ENCODE data around the gene LDLRAD4.
"Not testable (repeated sequence)": the region's sequence is repeated elsewhere in the genome, so short reads cannot be mapped to it uniquely, and the experiment has no call there.

LDLRAD4 gene

DNA sequence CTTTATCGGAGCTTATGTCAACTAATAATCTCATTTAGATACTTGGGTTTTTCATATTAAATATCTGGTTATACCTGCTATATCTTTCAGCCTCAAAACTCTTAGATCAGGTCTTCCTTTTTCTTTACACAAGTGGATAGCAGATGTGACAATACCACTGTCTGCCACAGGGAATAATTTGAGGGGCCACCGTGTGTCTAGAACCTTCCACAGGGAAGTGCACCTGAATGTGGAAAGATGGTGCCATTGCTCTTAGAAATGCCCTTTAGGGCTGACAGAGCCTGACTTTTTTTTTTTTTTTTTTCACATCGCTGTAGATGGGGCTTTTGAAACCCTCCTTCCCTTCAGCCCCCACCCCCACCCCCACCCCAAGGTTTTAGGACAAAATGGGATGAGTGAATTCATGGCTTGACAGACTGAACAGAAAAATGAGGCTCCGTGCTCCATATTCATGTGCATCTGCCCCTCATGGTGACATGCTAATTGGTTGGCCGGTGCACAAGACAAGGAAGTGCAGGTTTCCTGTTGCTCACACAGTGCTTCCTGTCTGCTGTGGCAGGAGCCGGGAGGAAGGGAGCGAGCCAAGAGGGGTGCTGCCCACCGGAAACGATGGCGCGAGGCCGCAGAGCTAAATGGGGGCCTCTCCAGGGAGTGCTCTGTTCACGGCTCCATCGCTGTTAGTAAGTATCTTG lies 246.0 kb downstream of the LDLRAD4 start:
- peak; percentile 73 for DNase-seq (ENCODE audit: low spot score)

DNA sequence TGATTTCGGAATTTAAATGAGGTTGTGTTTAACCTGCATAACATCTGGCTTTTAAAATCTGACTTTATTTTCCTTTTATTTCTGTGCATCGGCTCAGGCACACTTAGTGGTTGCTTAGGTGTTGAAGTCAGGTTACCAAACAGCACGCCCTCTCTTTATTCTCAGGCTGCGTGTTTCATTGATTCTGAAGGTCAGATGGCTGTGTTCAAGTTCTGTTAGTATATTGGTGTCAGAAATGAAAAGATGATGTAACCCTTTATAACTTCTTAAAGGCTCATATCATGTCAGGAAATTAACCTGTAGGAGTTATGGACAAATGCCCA lies 246.5 kb downstream of the LDLRAD4 start:
- DNase-seq (ENCODE audit: low spot score): no peak

DNA sequence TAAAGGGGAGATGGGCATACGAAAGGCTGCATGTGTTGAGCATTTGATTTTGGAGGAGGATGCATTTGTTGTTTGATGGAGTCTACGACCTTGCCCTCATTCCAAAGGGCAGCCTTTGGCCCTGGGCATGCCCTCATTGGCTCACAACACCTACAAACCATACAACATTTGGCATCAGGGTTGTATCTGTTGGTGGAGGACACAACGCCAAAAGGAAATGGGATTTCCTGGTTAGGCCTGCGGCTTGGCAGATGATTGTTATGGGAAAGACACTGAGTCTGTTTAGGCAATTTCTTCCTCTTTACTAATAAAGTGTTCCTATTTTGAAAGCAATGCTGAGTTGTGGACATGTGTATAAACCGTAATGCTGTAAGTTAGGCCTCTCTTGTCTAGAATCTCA lies 246.9 kb downstream of the LDLRAD4 start:
- DNase-seq (ENCODE audit: low spot score): no peak

DNA sequence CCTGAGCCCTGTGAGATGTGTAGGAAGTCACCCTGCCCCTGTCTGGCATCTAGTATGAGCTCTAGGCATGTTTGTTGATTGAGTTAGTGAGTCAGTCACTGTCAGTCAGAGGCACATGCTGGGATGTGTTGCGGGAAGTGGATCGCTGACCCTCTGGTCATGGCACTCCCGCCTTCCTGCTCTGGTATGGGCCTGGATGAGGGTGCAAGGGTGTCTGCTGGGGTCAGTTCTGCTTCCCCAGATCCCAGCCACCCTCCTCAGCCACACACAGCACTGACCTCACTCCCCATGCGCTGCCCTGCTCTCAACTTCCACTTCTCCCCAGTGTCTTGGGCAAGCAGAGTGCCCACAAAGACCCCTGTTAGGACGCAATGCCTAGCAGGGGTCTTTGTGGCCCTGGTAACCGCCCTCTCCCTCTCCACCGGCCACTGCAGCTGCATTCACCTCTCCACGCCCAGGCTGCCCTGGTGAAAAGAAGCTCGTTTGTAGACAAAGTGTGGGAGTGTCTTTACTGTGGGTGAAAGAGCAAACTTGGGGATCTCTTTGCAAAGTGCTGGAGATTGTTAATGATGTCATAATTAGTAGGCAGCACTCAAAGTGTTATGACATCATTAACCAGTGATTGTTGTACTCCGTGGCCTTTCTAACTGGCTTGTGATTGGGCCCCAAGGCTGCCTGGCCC lies 252.1 kb downstream of the LDLRAD4 start:
- no peak for DNase-seq (ENCODE audit: low spot score)

DNA sequence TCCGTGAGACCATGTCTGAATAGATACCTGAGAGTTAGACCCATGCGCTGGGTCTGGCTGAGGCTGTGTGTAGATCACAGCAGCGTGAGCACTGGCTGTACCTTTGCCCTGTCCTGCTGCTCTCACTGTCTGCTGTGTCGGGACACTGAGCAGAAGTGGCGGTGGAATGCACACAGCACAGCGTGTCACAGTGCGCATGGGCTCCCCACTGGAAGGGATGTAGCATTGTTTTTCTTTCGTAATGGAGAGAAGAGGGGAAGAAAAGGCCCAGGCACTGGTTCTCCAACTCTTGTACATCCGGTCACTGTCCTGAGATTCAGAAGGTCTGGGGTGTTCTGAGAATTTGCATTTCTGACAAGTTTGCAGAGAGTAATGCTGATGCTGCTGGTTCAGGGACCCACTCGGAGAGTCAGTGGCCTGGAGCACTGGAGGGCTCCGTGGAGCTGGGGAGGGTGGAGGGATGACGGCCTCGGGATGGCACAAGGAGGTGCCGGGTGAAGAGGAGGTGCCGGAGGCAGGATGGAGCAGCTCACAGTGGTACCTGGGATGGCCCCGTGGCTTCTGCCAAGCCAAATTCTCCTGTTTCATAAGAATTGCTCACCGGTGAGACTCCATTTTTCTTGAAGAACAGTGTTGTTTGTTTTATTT lies 252.8 kb downstream of the LDLRAD4 start:
- no peak for DNase-seq (ENCODE audit: low spot score)

DNA sequence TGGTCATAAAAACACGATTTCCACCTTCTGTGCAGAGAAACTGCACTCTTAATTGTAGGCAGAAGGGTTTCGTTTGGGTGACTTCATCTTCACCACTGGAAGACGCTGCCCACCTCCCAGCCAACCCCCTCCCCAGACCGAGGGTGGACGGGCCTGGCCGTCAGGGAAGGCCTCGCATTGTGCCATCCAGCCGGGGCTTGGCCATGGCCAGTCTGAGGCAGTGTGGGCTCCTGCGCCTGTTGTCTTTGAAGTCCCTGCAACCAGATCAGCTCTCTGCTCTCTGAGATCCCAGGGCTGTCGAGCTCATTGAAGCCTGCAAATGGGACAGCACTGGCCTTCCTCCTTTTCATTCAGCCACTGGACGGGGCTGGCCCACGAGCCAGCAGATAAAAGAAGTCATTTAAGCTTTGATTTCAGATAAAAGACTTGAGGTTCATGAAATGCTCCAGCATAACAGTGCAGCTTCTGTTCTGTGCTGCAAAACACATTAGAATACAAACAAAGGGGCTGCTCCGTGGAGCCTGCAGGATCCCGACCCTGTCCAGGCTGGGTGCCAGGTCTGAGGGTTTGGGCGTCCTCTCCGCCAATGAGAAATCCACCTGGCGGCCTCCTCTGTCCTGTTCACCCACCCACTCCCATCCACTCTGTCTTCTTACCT lies 253.5 kb downstream of the LDLRAD4 start:
- no peak for DNase-seq (ENCODE audit: low spot score)

DNA sequence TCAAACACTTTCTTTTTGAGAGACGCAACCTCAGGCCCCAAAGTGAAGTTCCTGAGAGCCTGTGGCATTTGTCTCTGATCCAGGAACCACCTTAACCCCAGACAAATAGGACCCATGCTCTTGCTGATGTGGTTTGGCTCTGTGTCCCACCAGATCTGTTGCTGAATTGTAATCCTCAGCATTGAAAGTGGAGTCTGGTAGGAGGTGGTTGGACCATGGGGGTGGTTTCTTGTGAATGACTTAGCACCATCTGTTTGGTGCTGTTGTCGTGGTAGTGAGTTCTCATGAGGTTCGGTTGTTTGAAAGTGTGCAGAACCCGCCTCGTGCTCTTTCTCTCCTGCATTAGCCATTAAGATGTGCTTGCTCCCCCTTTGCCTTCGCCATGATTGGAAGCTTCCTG lies 255.2 kb downstream of the LDLRAD4 start:
- DNase-seq (ENCODE audit: low spot score): no peak

DNA sequence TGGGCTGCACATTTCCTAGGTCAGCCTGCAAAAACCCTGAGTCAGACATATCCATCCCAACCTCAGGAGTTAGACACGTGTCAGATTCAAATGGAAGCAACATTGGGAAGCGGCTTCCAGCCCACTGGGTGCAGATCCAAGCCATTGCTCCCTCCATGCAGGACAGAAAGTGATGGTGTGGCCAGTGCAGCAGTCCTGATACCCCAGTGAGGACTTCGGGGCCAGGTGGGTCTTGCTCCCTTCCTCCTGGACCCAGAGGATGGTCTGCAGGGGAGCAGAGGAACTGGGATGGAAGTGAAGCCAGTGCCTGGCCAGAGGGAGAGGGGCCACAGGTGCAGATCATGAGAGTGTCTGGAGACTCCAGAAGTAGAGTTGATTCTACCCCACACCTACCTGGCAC lies 255.8 kb downstream of the LDLRAD4 start:
- no peak for DNase-seq (ENCODE audit: low spot score)

DNA sequence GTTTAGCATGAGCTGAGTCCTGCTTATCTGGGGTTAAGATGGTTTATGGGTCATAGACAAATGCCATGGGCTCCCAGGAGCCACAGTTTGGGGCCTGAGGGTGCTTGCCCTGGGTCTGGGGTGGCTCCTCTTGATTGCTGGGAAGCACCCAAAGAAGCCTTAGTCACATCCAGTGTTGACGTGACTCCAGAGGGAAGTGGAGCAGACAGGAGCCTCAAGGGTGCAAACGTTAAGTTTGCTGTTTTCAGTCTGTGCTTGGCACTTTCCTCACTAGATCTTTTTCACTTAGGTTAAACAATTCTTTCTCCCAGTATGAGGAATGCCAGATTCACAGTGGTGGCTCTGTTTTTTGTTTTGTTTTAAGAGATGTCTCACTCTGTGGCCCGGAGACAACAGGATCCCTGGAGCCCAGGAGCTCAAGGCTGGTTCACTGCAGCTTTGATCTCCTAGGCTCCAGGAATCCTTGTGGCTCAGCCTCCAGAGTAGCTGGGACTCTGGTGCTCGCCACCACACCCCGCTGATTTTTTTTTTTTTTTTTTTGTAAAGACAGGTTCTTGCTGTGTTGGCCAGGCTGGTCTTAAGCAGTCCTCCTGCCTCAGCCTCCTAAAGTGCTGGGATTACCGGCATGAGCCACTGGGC lies 256.5 kb downstream of the LDLRAD4 start:
- no peak for DNase-seq (ENCODE audit: low spot score)

DNA sequence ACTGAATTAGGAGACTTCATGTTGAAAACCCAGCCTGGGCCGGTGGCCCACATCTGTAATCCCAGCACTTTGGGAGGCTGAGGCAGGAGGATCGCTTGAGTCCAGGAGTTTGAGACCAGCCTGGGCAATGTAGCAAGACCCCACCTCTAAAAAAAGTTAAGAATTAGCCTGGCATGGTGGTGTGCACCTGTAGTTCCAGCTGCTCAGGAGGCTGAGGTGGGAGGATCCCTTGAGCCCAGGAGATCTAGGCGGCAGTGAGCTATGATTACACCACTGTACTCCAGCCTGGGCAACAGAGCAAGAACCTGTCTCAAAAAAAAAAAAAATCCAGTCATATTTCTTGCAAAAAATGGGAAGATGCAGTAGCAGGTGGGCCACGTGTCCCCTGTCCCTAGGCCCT lies 257.8 kb downstream of the LDLRAD4 start:
- not testable (repeated sequence) for DNase-seq (ENCODE audit: low spot score)

DNA sequence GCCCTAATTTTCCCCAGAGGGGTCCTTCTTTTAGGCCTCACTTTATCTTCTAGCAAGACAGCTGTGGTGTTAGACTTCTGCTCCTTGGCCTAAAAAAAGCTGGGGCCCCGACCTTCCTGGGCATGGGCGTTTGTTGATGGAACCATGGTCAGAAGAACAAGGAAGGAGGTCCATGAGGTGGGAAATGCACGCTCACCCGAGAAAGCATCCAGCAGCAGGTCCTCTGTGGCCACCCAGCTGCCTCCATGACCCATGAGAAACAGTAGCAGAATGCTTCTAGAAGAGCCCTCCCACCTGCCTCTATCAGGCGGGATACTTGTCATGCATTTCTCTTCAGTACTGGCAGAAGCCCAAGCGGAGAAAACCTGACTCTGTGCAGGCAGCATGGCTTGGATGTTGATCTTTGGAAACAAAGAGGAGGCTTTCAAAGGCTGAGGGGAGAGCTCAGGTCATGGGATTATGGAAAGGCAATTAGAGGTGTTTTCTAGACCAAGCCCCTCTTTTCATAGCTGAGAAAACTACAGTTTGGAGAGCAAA lies 258.7 kb downstream of the LDLRAD4 start:
- DNase-seq (ENCODE audit: low spot score): no peak

DNA sequence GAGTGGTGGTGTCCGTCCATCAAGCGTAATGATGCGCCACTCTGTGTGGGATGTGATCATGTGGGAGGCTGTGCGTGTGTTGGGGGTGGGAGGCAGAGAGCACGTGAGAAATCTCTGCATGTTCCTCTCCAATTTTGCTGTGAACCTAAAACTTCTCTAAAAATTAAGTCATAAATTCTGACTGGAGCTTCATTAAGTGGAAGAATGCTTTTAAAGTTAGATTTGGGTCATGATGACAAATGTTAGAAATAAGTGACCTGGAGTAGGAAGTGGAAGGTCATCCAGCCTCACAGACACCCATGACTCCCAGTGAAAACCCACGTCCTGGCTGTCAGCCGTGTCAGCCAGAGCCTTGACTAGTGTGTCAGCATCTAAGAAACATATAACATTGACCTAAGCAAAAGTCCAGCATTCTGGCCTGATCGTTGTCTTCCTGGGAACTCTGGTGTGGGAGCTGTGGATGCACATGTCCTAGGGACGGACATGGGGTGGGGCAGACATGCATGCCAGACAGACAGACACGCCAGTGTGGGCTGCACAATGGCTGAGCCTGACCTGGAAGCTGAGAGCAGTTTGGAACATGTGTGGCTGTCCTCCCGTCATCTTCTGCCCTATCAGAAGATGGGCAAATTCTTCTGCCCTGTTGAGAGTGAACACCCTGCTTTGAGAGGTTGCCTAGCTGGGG lies 262.2 kb downstream of the LDLRAD4 start:
- DNase-seq (ENCODE audit: low spot score): no peak

DNA sequence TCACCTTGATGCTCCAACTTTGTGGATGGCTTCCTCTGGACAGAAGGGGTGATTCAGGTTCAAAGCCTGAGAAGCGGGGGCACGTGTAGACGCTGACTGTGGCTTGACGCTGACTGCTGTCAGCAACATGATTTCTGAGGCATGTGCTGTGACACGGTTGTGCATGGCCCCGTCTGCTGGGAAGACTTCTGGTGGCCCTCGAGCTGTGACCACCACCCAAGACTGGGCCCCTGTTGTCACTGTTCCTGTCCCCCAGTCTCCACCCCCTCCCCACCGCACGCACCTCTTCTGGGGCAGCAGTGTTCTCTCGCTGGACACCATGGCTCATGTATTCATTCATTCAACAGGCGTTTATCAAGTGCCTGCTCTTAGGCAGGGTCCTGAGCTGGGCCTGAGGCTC lies 262.8 kb downstream of the LDLRAD4 start:
- DNase-seq (ENCODE audit: low spot score): no peak

DNA sequence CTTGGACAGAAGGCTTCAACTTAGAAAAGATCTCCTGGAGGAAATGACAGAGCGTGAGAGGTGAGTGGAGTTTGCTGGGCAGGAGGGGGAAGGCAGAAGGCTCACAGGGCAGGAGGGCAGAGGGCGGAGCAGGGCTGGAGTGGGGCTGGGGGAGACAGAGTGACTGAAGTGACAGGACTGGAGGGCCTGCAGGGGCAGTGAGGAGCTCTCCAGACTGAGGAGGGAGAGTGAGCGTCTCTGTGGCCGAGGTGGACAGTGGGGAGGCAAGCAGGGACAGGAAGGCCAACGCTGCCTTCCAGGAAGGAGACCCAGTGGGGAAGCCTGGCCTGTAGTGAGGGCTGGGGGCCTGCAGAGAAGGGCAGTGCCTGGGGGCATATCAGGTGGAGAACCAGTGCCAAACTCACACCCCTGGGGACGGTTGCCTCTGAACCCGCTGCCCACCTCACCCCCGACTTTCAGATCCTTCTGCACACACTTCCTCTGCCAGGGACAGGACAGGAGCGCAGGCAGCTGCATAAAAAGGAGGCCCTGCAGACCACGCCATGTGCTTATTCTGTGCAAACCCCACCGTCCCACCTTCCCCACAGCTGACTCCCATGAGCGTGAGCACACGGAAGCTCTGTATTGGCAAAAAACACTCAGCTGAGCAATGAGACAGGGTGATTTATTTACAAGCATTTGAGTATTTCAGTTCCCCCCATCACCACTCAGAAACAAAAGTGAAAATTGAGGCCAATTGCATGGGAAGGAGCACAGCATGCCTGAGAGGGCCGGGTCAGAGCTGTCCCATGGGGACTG lies 263.5 kb downstream of the LDLRAD4 start:
- no peak for DNase-seq (ENCODE audit: low spot score)

DNA sequence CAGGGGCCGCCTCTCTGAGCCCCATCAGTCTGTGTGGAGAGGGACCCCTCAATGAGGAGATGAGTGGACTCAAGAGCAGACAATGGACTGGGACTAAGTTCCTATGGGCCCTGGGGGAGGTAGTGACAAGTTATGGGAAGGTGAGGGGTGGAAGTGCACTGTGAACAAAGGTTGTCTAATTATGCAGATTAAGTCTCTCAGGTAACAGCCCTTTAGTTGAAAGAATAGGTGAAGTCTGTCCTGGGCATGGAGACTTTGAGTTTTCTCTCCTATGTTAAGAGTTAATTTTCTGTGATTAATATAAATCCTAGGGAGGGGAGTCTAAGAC lies 264.0 kb downstream of the LDLRAD4 start:
- DNase-seq (ENCODE audit: low spot score): no peak

DNA sequence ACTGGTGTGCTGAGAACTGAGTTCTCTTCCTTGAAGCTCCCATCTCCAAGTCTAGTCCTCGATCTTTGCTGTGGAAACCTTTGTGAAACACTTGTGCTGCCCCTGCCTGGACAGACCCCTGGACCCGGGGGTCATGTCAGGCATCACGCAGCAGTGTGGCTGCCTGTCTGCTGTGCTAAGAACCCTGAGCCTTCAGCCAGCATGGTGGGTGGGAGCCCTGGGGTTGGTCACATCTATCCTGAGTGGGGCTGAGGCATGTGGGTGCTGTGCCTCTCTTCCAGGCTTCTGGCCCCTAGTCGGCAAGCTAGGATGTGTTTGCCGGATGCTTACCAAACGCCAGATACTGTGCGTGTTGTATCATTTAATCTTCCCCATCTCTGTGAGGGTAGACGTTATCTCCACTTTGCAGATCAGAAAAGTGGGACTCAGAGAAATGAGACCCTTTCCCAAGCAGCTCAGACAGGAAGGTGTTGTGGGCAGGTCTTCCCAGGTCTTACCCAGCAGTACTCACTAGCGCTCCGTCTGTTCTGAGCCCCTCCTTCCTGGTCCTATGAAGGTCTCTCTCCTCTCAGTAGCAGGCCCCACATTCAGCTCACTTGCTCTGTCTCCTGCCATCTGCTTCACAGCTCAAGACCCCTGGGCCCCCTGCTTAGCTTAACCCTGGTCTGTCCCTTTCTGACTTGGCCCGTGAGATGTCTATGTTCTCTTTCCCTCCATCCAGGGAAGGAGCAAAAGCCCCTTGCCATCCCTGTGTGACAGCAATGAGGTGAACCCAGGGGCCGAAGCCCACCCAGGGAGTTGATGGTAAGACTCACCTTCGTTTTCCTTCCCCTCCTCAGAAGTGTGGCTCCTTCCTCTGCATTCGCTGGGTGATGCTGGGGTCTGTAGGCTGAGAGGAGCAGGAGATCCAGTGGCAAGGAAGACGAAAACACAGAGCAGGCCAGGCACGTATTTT lies 265.0 kb downstream of the LDLRAD4 start:
- DNase-seq (ENCODE audit: low spot score): no peak

DNA sequence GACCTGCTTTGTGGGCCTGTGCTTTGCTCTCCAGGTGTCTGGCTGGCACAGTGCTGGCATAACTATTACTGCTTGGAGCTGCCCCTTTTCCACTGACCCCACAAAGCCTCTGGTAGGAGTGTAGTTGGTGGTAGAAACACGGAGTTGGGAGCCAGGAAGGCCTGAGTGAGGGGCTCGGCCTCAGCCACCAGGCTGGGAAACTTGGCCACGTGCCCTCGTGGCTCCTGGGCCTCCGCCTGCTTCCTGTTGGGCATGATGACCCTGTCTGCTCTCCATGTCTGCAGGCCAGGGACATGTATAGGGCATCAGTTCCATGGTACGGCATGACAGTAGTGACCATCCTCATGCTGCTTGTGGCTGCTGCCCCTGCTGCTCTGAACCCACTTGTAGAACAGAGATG lies 266.6 kb downstream of the LDLRAD4 start:
- DNase-seq (ENCODE audit: low spot score): no peak

DNA sequence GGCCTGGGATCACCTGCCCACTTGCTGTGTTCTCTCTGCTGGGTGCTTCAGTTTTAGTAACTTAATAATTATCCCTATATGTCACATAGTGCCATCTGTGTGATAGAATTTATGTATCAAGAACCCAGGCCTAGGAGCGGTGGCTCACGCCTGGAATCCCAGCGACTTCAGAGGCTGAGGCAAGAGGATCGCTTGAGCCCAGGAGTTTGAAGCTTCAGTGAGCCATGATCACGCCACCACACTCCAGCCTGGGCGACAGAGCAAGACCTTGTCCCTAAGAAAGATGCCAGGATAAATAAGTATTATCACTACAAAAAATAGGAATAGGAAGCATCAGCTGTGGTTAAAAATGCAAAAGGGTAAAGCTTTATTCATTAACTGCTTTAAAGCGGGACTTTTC lies 267.0 kb downstream of the LDLRAD4 start:
- DNase-seq (ENCODE audit: low spot score): no peak

DNA sequence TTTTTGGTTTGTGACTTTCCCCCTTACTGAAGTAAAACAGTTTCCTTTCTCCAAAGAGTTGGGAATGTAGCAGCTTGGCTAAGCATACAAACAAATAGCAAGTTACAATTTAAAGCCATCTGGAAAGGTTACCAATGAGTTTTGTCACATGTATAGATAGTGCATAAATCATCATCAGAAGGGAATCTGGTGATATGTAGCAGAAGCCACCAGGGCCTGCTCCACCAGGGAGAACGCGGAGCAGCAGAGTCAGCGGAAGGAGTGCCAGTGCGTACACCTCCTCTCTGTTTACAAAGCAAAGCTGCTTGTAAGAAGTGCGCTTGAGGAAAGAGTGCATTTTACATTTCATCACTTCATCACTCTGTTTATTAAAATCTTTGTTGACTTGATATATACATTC lies 267.7 kb downstream of the LDLRAD4 start:
- no peak for DNase-seq (ENCODE audit: low spot score)

DNA sequence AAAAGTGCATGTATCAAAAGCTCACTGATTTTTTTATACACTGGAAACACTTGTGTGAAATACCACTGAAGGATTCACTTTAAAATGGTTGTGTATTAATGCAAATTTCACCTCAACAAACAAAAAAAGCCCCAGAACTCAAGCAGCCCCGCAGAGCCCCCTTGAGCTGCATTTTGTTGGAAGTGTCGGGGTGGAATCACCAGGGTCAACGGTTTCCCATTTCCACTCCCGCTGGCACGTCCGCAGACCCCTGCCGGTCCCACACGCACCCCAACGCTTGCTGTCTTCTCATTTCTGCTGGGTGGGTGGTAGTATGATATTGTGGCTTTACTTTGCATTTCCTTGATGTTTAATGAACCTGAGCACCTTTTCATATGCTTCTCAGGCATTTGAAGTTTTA lies 268.1 kb downstream of the LDLRAD4 start:
- no peak for DNase-seq (ENCODE audit: low spot score)

Measured in CD4-positive, alpha-beta T cell treated with Interleukin-2 at 100 ng/mL for 4 hours (primary cell).